Epithelial cell of prostate (primary cell): ENCODE data around the gene NAV1.

Experiments
- DNase-seq: peaks from one replicate; pipeline ENCODE4 v3.0.0-alpha.2; 2011; ENCODE audit warnings: low read depth, low spot score
- H3K27ac ChIP-seq: fragments of 450-650 bp; 2 replicates; pipeline ENCODE4 v1.5.1; 2017; ENCODE audit warnings: mild to moderate bottlenecking

The NAV1 gene

GRCh38 chr1:201502511-201502857 is 36.4 kb upstream of the NAV1 start:
- peak overlapping the region; percentile 90 for H3K27ac ChIP-seq
- no peak for DNase-seq

GRCh38 chr1:201503397-201504176 is 35.3 kb upstream of the NAV1 start:
- H3K27ac ChIP-seq: peak overlapping the region; percentile 90
- DNase-seq: peak; percentile 67

GRCh38 chr1:201504179-201504631 is 34.7 kb upstream of the NAV1 start:
- peak overlapping the region; percentile 90 for H3K27ac ChIP-seq
- no peak for DNase-seq

- peak overlapping the region; percentile 90 for H3K27ac ChIP-seq
- no peak for DNase-seq
Measured at GRCh38 chr1:201504799-201505502, 34.0 kb upstream of the NAV1 start.

- no peak for DNase-seq
- peak overlapping the region; percentile 90 for H3K27ac ChIP-seq
Measured at GRCh38 chr1:201505503-201505890, 33.4 kb upstream of the NAV1 start.

GRCh38 chr1:201506092-201506491 is 32.8 kb upstream of the NAV1 start:
- peak overlapping the region; percentile 90 for H3K27ac ChIP-seq
- no peak for DNase-seq

- no peak for DNase-seq
- peak within 1 kb of the TSS; percentile 90 for H3K27ac ChIP-seq
Measured at GRCh38 chr1:201506557-201507359, 32.2 kb upstream of the NAV1 start, which contains the start of gene CSRP1. Gene CSRP1 (minus strand): TSS chr1:201507123. CDS start chr1:201496303, 10,820 bp downstream.

- no peak for DNase-seq
Measured at GRCh38 chr1:201507360-201507675, 31.6 kb upstream of the NAV1 start.

GRCh38 chr1:201508809-201509208 is 30.1 kb upstream of the NAV1 start:
- no peak overlapping the region for H3K27ac ChIP-seq
- DNase-seq: no peak

More at GRCh38 chr1:201507360-201507675, 31.6 kb upstream of the NAV1 start:
- H3K27ac ChIP-seq: peak overlapping the region; percentile 90

- no peak overlapping the region for H3K27ac ChIP-seq
- no peak for DNase-seq
Measured at GRCh38 chr1:201509601-201510374, 29.1 kb upstream of the NAV1 start.

GRCh38 chr1:201510734-201511133 is 28.2 kb upstream of the NAV1 start:
- H3K27ac ChIP-seq: no peak overlapping the region
- DNase-seq: no peak

GRCh38 chr1:201511396-201511940 is 27.5 kb upstream of the NAV1 start:
- H3K27ac ChIP-seq: no peak overlapping the region
- no peak for DNase-seq

GRCh38 chr1:201511941-201512539 is 26.9 kb upstream of the NAV1 start:
- DNase-seq: no peak
- H3K27ac ChIP-seq: no peak overlapping the region

- no peak overlapping the region for H3K27ac ChIP-seq
- no peak for DNase-seq
Measured at GRCh38 chr1:201513498-201514243, 25.3 kb upstream of the NAV1 start.

GRCh38 chr1:201514466-201514865 is 24.5 kb upstream of the NAV1 start:
- no peak for DNase-seq
- no peak overlapping the region for H3K27ac ChIP-seq

GRCh38 chr1:201515062-201515750 is 23.7 kb upstream of the NAV1 start:
- H3K27ac ChIP-seq: no peak overlapping the region
- DNase-seq: no peak

- H3K27ac ChIP-seq: no peak overlapping the region
- DNase-seq: no peak
Measured at GRCh38 chr1:201515895-201516294, 23.0 kb upstream of the NAV1 start.

- peak overlapping the region; percentile 69 for H3K27ac ChIP-seq
- no peak for DNase-seq
Measured at GRCh38 chr1:201516511-201517127, 22.3 kb upstream of the NAV1 start.
